ENCODE measurements around the gene MAP7D2. TPM values are rescaled to one million over a fixed set of nuclear protein-coding genes. Genes with fewer than 3 reads are reported as not detected.
A peak's percentile ranks its signal among the peaks of the same experiment; 100 is the strongest.

Gene MAP7D2
- total and polyA plus RNA-seq, 2 experiments from 2014 or later = 0.90 to 1.6 TPM

- peak within 1 kb of the TSS; percentile 95 for H3K27ac Mint-ChIP-seq
Observed at GRCh38 chrX:20141281-20142220, 24.8 kb upstream of the MAP7D2 start, which contains the start of gene EIF1AX. EIF1AX (minus strand) TSS chrX:20141838; CDS start chrX:20141640, 198 bp downstream.

DNA sequence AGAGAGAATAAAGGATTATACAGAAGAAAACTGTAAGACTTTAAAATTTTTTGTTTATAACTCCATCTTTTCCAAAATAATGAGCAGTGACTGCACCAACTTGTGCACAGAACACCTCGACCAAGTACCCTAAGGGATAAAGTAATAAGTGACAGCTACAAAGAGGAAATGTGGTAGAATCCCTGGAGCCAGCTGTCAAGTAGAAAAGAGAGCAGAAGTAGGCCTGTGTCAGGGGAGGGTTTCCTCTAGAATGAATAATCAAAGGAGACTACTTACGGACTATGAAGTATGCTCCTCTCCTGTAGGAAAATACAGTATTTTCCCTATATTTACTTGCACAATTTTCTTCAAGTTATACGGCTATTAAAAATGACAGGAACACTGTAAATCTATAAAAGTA is 23.7 kb upstream of the MAP7D2 start:
- H3K4me3 Mint-ChIP-seq = peak overlapping the region; percentile 87
- Histone ChIP-seq H3K27me3 (ENCODE audit: insufficient read depth) (no peaks in the 10 kb centered on the region), H3K9me2 (ENCODE audit: insufficient read depth) (no peaks in the 10 kb centered on the region), H3K4me3 (peak overlapping the region; percentile 85), H3K27ac (ENCODE audit: low read depth) (no peak overlapping the region; the same call in 1 of the 2 replicates), H3F3A (replicated peaks; ENCODE audit: low read depth) (no peaks in the 10 kb centered on the region), H4K20me1 (replicated peaks; ENCODE audit: insufficient read depth) (peaks cover 7% of the 10 kb centered on the region; the same call in 1 of the 2 replicates), H3K36me3 (ENCODE audit: insufficient read depth) (peaks cover 16% of the 10 kb centered on the region; the same call in 1 of the 2 replicates), H2AFZ (no peak overlapping the region), H3K79me2 (replicated peaks; ENCODE audit: insufficient read depth) (peaks cover 57% of the 10 kb centered on the region), H3K4me1 (ENCODE audit: insufficient read depth) (no peaks in the 10 kb centered on the region; the same call in 1 of the 2 replicates), H3K4me2 (peak overlapping the region; percentile 92)
- H3K4me1 Mint-ChIP-seq = peaks cover 10% of the 10 kb centered on the region; the same call in 2 of the 3 replicates
- H3K36me3 Mint-ChIP-seq (ENCODE audit: low read depth) = peaks cover 50% of the 10 kb centered on the region
- H3K9me3 Mint-ChIP-seq = no peaks in the 10 kb centered on the region
- ATAC-seq (no peak), DNase-seq (ENCODE audit: low spot score) (no peak)
- peaks cover 4% of the 10 kb centered on the region for H3K27me3 Mint-ChIP-seq (ENCODE audit: insufficient read depth, low read depth, poor library complexity)
- H3K27ac Mint-ChIP-seq = no peak overlapping the region
- TF ChIP-seq ZNF114 (CRISPR knock-in tag; IDR thresholded peaks at IDR 0.05) (no peak), STAT1 (IDR thresholded peaks at IDR 0.05; ENCODE audit: unreplicated experiment) (no peak), NANOG (IDR thresholded peaks at IDR 0.05; ENCODE audit: borderline replicate concordance) (no peak), ZNF331 (CRISPR knock-in tag; IDR thresholded peaks at IDR 0.05; ENCODE audit: low read depth) (no peak), EZH2 (IDR thresholded peaks at IDR 0.05; ENCODE audit: low read depth, unreplicated experiment) (no peak), JUNB (IDR thresholded peaks at IDR 0.05; ENCODE audit: unreplicated experiment) (no peak), CREB1 (CRISPR knock-in tag; IDR thresholded peaks at IDR 0.05; ENCODE audit: low read depth) (no peak), CTCF (conservative IDR thresholded peaks at IDR 0.05; ENCODE audit: low read depth in 2 of 2) (no peak), POLR2AphosphoS5 (IDR thresholded peaks at IDR 0.05; ENCODE audit: low read depth) (no peak)
- TF ChIP-seq, protein P1, sequence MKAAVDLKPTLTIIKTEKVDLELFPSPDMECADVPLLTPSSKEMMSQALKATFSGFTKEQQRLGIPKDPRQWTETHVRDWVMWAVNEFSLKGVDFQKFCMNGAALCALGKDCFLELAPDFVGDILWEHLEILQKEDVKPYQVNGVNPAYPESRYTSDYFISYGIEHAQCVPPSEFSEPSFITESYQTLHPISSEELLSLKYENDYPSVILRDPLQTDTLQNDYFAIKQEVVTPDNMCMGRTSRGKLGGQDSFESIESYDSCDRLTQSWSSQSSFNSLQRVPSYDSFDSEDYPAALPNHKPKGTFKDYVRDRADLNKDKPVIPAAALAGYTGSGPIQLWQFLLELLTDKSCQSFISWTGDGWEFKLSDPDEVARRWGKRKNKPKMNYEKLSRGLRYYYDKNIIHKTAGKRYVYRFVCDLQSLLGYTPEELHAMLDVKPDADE (IDR thresholded peaks at IDR 0.05) = no peak

More at GRCh38 chrX:20141281-20142220, 24.8 kb upstream of the MAP7D2 start, which contains the start of gene EIF1AX:
- H3K4me3 Mint-ChIP-seq = peak within 1 kb of the TSS; percentile 87
- Histone ChIP-seq H3K36me3 (ENCODE audit: insufficient read depth) (peaks cover 9% of the 10 kb centered on the region; the same call in 1 of the 2 replicates), H3K27ac (ENCODE audit: low read depth) (peak within 1 kb of the TSS; percentile 59; the same call in 1 of the 2 replicates), H3K4me2 (peak within 1 kb of the TSS; percentile 92), H3K4me1 (ENCODE audit: insufficient read depth) (no peaks in the 10 kb centered on the region; the same call in 1 of the 2 replicates), H2AFZ (no peak within 1 kb of the TSS), H4K20me1 (replicated peaks; ENCODE audit: insufficient read depth) (peaks cover 7% of the 10 kb centered on the region; the same call in 1 of the 2 replicates), H3F3A (replicated peaks; ENCODE audit: low read depth) (no peaks in the 10 kb centered on the region), H3K9me2 (ENCODE audit: insufficient read depth) (no peaks in the 10 kb centered on the region), H3K27me3 (ENCODE audit: insufficient read depth) (no peaks in the 10 kb centered on the region), H3K4me3 (peak within 1 kb of the TSS; percentile 85), H3K79me2 (replicated peaks; ENCODE audit: insufficient read depth) (peaks cover 49% of the 10 kb centered on the region)
- peak; percentile 95 for DNase-seq (ENCODE audit: low spot score)
- no peaks in the 10 kb centered on the region for H3K9me3 Mint-ChIP-seq
- H3K27me3 Mint-ChIP-seq (ENCODE audit: insufficient read depth, low read depth, poor library complexity) = peaks cover 4% of the 10 kb centered on the region
- ATAC-seq = peak; percentile 95
- H3K36me3 Mint-ChIP-seq (ENCODE audit: low read depth) = peaks cover 38% of the 10 kb centered on the region
- TF ChIP-seq CREB1 (CRISPR knock-in tag; IDR thresholded peaks at IDR 0.05; ENCODE audit: low read depth) = peak; percentile 83
- peak; percentile 71 for TF ChIP-seq POLR2AphosphoS5 (IDR thresholded peaks at IDR 0.05; ENCODE audit: low read depth)
- TF ChIP-seq, protein P2, sequence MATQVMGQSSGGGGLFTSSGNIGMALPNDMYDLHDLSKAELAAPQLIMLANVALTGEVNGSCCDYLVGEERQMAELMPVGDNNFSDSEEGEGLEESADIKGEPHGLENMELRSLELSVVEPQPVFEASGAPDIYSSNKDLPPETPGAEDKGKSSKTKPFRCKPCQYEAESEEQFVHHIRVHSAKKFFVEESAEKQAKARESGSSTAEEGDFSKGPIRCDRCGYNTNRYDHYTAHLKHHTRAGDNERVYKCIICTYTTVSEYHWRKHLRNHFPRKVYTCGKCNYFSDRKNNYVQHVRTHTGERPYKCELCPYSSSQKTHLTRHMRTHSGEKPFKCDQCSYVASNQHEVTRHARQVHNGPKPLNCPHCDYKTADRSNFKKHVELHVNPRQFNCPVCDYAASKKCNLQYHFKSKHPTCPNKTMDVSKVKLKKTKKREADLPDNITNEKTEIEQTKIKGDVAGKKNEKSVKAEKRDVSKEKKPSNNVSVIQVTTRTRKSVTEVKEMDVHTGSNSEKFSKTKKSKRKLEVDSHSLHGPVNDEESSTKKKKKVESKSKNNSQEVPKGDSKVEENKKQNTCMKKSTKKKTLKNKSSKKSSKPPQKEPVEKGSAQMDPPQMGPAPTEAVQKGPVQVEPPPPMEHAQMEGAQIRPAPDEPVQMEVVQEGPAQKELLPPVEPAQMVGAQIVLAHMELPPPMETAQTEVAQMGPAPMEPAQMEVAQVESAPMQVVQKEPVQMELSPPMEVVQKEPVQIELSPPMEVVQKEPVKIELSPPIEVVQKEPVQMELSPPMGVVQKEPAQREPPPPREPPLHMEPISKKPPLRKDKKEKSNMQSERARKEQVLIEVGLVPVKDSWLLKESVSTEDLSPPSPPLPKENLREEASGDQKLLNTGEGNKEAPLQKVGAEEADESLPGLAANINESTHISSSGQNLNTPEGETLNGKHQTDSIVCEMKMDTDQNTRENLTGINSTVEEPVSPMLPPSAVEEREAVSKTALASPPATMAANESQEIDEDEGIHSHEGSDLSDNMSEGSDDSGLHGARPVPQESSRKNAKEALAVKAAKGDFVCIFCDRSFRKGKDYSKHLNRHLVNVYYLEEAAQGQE (IDR thresholded peaks at IDR 0.05; ENCODE audit: unreplicated experiment) = no peak
- peaks cover 10% of the 10 kb centered on the region; the same call in 2 of the 3 replicates for H3K4me1 Mint-ChIP-seq
